DND-41 (cell line): ENCODE measurements around the gene FLT4.

Experiments
- CTCF ChIP-seq: IDR thresholded peaks from 2 replicates; pipeline ENCODE4 v1.5.1; 2012; ENCODE audit warnings: borderline replicate concordance, low read length, moderate library complexity, mild to moderate bottlenecking; ENCODE audit not compliant: poor library complexity, severe bottlenecking; ENCODE audit errors: extremely low read depth
- EZH2 ChIP-seq: IDR thresholded peaks from 3 replicates; pipeline ENCODE4 v1.6.1; 2012; ENCODE audit warnings: borderline replicate concordance, low read depth, mild to moderate bottlenecking, moderate library complexity, low read length, inconsistent platforms; ENCODE audit not compliant: severe bottlenecking

- TF ChIP-seq CTCF (no peak), EZH2 (no peak)
Measured at GRCh38 chr5:180689775-180690174, 40.4 kb upstream of the FLT4 start.
